HCT116 (cell line): Measurements from ENCODE around the gene SYMPK.
"Not testable (repeated sequence)": the region's sequence is repeated elsewhere in the genome, so short reads cannot be mapped to it uniquely, and the experiment has no call there.

Experiments
- EZH2 ChIP-seq: fragments of 200-600 bp; sonication (generic); IDR thresholded peaks from 2 replicates; pipeline ENCODE4 v1.6.1; 2017; ENCODE audit warnings: antibody characterized with exemption, mixed run types
- POLR2A ChIP-seq: IDR thresholded peaks from 2 replicates; pipeline ENCODE4 v1.7.0; 2011; ENCODE audit warnings: borderline replicate concordance; ENCODE audit not compliant: insufficient read depth, insufficient read length; ENCODE audit errors: extremely low read depth
- POLR2AphosphoS5 ChIP-seq: IDR thresholded peaks from 2 replicates; pipeline ENCODE4 v1.6.1; 2011; ENCODE audit warnings: mild to moderate bottlenecking, low read depth, low read length, moderate library complexity
- RAD21 ChIP-seq: IDR thresholded peaks from 2 replicates; pipeline ENCODE4 v1.6.1; 2012; ENCODE audit warnings: low read depth, mild to moderate bottlenecking
- SP1 ChIP-seq: IDR thresholded peaks from 2 replicates; pipeline ENCODE4 v1.6.1; 2012; ENCODE audit warnings: low read depth
- SRF ChIP-seq: IDR thresholded peaks from 2 replicates; pipeline ENCODE4 v1.6.1; 2012; ENCODE audit warnings: low read depth
- ZFX ChIP-seq: fragments of 450-650 bp; IDR thresholded peaks from 2 replicates; pipeline ENCODE4 v1.6.1; 2017
- TF ChIP-seq, protein P1 (sequence below), 3 experiments: fragments of 200-600 bp in 1 of 3; sonication (generic) in 1 of 3; IDR thresholded peaks in 2 of 3; conservative IDR thresholded peaks in 1 of 3; 2 replicates each; pipeline ENCODE4 v1.5.1; 2012 to 2017; ENCODE audit warnings: low read depth in 2 of 3, low read length in 2 of 3, antibody characterized with exemption in 1 of 3, borderline replicate concordance in 1 of 3, control low read depth in 1 of 3, mild to moderate bottlenecking in 1 of 3, mixed read lengths in 1 of 3, mixed run types in 1 of 3, moderate library complexity in 1 of 3; ENCODE audit not compliant: insufficient read depth in 1 of 3
- TF ChIP-seq, protein P2 (sequence below): IDR thresholded peaks from 2 replicates; pipeline ENCODE4 v1.6.1; 2012; ENCODE audit warnings: low read depth

DNA sequence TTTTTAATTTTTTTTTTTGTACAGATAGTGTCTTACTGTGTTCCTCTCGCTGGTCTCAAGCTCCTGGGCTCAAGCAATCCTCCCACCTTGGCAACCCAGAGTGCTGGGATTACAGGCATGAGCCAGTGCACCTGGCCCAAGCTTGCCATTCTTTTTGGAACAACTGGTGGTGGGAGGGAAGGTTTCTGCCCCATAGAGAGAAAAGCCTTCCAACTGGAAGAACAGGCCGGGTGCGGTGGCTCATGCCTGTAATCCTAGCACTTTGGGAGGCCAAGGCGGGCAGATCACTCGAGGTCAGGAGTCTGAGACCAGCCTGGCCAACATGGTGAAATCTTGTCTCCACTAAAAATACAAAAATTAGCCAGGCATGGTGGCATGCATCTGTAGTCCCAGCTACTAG is 63.4 kb downstream of the SYMPK start:
- TF ChIP-seq, protein P1, sequence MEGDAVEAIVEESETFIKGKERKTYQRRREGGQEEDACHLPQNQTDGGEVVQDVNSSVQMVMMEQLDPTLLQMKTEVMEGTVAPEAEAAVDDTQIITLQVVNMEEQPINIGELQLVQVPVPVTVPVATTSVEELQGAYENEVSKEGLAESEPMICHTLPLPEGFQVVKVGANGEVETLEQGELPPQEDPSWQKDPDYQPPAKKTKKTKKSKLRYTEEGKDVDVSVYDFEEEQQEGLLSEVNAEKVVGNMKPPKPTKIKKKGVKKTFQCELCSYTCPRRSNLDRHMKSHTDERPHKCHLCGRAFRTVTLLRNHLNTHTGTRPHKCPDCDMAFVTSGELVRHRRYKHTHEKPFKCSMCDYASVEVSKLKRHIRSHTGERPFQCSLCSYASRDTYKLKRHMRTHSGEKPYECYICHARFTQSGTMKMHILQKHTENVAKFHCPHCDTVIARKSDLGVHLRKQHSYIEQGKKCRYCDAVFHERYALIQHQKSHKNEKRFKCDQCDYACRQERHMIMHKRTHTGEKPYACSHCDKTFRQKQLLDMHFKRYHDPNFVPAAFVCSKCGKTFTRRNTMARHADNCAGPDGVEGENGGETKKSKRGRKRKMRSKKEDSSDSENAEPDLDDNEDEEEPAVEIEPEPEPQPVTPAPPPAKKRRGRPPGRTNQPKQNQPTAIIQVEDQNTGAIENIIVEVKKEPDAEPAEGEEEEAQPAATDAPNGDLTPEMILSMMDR (IDR thresholded peaks at IDR 0.05 in 2 of 3, conservative IDR thresholded peaks at IDR 0.05 in 1 of 3; ENCODE audit: borderline replicate concordance in 1 of 3, insufficient read depth in 1 of 3, low read depth in 2 of 3, low read length in 2 of 3), result not testable (repeated sequence)
- TF ChIP-seq, protein P2, sequence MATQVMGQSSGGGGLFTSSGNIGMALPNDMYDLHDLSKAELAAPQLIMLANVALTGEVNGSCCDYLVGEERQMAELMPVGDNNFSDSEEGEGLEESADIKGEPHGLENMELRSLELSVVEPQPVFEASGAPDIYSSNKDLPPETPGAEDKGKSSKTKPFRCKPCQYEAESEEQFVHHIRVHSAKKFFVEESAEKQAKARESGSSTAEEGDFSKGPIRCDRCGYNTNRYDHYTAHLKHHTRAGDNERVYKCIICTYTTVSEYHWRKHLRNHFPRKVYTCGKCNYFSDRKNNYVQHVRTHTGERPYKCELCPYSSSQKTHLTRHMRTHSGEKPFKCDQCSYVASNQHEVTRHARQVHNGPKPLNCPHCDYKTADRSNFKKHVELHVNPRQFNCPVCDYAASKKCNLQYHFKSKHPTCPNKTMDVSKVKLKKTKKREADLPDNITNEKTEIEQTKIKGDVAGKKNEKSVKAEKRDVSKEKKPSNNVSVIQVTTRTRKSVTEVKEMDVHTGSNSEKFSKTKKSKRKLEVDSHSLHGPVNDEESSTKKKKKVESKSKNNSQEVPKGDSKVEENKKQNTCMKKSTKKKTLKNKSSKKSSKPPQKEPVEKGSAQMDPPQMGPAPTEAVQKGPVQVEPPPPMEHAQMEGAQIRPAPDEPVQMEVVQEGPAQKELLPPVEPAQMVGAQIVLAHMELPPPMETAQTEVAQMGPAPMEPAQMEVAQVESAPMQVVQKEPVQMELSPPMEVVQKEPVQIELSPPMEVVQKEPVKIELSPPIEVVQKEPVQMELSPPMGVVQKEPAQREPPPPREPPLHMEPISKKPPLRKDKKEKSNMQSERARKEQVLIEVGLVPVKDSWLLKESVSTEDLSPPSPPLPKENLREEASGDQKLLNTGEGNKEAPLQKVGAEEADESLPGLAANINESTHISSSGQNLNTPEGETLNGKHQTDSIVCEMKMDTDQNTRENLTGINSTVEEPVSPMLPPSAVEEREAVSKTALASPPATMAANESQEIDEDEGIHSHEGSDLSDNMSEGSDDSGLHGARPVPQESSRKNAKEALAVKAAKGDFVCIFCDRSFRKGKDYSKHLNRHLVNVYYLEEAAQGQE, result not testable (repeated sequence)
- TF ChIP-seq POLR2A, RAD21, POLR2AphosphoS5, SRF, EZH2, SP1, ZFX: not testable (repeated sequence)
